Nephron (organoid): ENCODE measurements around the gene GJB2.
"Not testable (repeated sequence)": the region's sequence is repeated elsewhere in the genome, so short reads cannot be mapped to it uniquely, and the experiment has no call there.

Experiments
- H3K27ac Mint-ChIP-seq, 3 experiments: 2 replicates each; pipeline ENCODE4 v1.8.0; 2020; ENCODE audit warnings: mixed read lengths in 3 of 3, mild to moderate bottlenecking in 2 of 3, moderate library complexity in 1 of 3
- H3K27me3 Mint-ChIP-seq: 2 replicates; pipeline ENCODE4 v1.8.0; 2021; ENCODE audit warnings: low read depth, mild to moderate bottlenecking, moderate library complexity, mixed read lengths
- H3K36me3 Mint-ChIP-seq: 2 replicates; pipeline ENCODE4 v1.8.0; 2020; ENCODE audit warnings: low read depth, mixed read lengths
- H3K4me1 Mint-ChIP-seq: 2 replicates; pipeline ENCODE4 v1.8.0; 2020; ENCODE audit warnings: mixed read lengths
- H3K4me3 Mint-ChIP-seq, 3 experiments: 2 replicates each; pipeline ENCODE4 v1.8.0; 2020; ENCODE audit warnings: mild to moderate bottlenecking in 3 of 3, mixed read lengths in 3 of 3, moderate library complexity in 2 of 3
- H3K9me3 Mint-ChIP-seq: 2 replicates; pipeline ENCODE4 v1.8.0; 2020; ENCODE audit warnings: mixed read lengths
- TF ChIP-seq, protein P1 (sequence below), 3 experiments: fragments of 200-600 bp; sonication (generic); IDR thresholded peaks; one replicate each; pipeline ENCODE4 v1.5.0; 2021; ENCODE audit warnings: antibody characterized with exemption in 3 of 3; ENCODE audit not compliant: unreplicated experiment in 3 of 3

GJB2 gene

DNA sequence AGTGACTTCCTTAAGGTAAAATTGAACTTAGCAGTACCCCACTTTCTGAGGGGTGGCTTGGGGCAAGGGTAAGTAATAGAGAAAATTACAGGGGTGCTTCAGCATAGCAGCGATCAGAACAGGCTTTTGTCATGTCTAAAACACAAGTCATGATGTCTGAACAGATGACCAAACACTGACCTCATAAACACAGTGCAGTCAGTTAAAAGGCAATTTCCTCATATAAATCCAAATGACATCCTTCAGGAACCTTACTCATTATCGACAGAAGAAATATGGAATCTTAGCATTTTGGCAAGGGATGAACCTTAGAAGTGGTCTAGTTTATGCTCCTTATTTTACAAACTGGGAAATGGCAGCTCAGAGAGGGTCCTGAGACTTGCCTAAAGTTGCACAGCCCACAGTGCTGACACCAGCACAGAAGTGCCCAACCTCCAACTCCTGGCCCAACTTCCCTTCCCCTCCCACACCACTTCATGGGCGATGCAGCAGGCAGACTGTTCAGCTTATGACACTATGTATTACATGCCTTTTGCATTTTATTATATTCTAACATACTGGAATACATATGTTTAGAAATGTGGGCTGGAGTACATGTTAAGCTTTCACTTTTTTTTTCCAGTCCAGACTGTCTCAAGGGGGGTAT is 35.5 kb downstream of the GJB2 start:
- TF ChIP-seq, protein P1, sequence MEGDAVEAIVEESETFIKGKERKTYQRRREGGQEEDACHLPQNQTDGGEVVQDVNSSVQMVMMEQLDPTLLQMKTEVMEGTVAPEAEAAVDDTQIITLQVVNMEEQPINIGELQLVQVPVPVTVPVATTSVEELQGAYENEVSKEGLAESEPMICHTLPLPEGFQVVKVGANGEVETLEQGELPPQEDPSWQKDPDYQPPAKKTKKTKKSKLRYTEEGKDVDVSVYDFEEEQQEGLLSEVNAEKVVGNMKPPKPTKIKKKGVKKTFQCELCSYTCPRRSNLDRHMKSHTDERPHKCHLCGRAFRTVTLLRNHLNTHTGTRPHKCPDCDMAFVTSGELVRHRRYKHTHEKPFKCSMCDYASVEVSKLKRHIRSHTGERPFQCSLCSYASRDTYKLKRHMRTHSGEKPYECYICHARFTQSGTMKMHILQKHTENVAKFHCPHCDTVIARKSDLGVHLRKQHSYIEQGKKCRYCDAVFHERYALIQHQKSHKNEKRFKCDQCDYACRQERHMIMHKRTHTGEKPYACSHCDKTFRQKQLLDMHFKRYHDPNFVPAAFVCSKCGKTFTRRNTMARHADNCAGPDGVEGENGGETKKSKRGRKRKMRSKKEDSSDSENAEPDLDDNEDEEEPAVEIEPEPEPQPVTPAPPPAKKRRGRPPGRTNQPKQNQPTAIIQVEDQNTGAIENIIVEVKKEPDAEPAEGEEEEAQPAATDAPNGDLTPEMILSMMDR (IDR thresholded peaks at IDR 0.05; ENCODE audit: unreplicated experiment in 3 of 3) = no peak
- Mint-ChIP-seq H3K27ac (no peak overlapping the region), H3K36me3 (no peaks in the 10 kb centered on the region), H3K9me3 (peaks cover 5% of the 10 kb centered on the region), H3K4me3 (no peak overlapping the region), H3K4me1 (peaks cover 10% of the 10 kb centered on the region), H3K27me3 (peaks cover 89% of the 10 kb centered on the region)

DNA sequence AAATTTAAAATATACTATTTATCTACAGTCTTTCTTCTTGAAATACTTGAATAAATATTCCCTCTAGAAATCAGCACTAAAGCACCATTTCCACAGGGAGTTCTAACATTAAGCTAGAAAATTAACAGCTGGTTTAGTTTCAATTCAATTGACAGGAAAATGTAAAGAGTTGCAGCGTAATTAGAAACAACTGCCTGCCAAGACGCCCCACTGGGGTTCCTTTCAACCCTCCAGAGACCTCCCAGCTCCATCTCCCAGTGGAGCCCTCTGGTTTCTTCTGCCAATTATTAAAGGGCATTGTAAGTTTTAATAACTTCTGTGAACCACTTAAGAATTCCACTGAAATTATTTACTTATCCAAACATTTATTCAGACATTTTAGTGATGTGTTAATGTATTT is 36.0 kb downstream of the GJB2 start:
- Mint-ChIP-seq H3K36me3 (no peaks in the 10 kb centered on the region), H3K9me3 (peaks cover 5% of the 10 kb centered on the region), H3K4me1 (peaks cover 10% of the 10 kb centered on the region), H3K27ac (no peak overlapping the region), H3K4me3 (no peak overlapping the region), H3K27me3 (peaks cover 89% of the 10 kb centered on the region)
- TF ChIP-seq, protein P1 (IDR thresholded peaks at IDR 0.05; ENCODE audit: unreplicated experiment in 3 of 3) = no peak

DNA sequence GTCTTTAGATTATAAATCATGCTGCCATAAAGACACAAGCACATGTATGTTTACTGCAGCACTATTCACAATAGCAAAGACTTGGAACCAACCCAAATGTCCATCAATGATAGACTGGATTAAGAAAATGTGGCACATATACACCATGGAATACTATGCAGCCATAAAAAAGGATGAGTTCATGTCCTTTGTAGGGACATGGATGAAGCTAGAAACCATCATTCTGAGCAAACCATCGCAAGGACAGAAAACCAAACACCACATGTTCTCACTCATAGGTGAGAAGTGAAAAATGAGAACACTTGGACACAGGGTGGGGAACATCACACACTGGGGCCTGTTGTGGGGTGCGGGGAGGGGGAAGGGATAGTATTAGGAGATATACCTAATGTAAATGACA is 39.4 kb downstream of the GJB2 start:
- not testable (repeated sequence) for H3K36me3 Mint-ChIP-seq

DNA sequence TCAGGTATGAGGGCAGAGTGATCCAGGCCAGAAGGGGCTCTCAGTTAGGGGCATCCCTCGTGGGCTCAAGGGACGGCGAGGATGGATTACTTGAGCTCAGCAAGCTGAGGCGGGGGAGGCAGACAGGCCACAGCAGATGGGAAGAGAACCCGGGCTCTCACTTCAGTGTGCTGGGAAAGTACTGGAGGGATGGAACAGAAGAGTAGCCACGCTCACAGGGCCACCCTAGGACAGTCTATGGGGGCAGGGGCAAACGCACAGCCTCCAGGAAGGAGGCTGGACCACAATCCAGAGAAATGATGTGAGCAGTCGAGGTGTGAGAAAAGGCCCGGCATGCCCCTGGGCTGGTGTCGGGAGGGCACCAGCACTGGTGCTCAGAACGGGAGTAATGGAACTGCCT is 41.1 kb downstream of the GJB2 start:
- H3K36me3 Mint-ChIP-seq = no peaks in the 10 kb centered on the region
- TF ChIP-seq, protein P1 (IDR thresholded peaks at IDR 0.05; ENCODE audit: unreplicated experiment in 3 of 3) = no peak
- H3K4me1 Mint-ChIP-seq = no peaks in the 10 kb centered on the region
- H3K9me3 Mint-ChIP-seq = peaks cover 5% of the 10 kb centered on the region
- no peak overlapping the region for H3K27ac Mint-ChIP-seq
- peaks cover 78% of the 10 kb centered on the region for H3K27me3 Mint-ChIP-seq
- H3K4me3 Mint-ChIP-seq = no peak overlapping the region

More for the DNA sequence above, 39.4 kb downstream of the GJB2 start:
- H3K4me3 Mint-ChIP-seq, H3K4me1 Mint-ChIP-seq, H3K9me3 Mint-ChIP-seq, H3K27ac Mint-ChIP-seq: not testable (repeated sequence)
- peaks cover 82% of the 10 kb centered on the region for H3K27me3 Mint-ChIP-seq

DNA sequence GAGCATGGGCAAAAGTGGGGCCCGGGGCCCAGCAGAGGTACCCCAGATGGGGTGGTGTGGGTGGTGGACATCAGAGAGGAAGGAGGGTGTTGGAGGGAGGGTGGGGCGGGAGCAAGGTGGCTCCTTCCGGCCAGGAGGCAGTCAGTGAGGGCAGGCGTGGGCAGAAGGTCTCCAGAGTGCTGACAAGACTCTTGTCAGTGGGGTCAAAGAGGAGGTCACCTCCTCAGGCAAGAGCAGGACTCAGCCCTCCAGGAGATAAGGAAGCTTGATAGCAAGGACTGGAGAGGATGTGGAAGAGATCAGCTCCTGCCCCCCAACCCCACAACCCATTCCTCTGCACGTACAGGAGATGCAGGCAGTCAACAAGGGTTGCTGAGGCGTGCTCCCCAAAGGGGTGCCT is 41.7 kb downstream of the GJB2 start:
- Mint-ChIP-seq H3K36me3 (no peaks in the 10 kb centered on the region), H3K27me3 (peaks cover 72% of the 10 kb centered on the region), H3K4me3 (no peak overlapping the region), H3K4me1 (no peaks in the 10 kb centered on the region), H3K27ac (no peak overlapping the region), H3K9me3 (peaks cover 5% of the 10 kb centered on the region)
- TF ChIP-seq, protein P1 (IDR thresholded peaks at IDR 0.05; ENCODE audit: unreplicated experiment in 3 of 3) = no peak

DNA sequence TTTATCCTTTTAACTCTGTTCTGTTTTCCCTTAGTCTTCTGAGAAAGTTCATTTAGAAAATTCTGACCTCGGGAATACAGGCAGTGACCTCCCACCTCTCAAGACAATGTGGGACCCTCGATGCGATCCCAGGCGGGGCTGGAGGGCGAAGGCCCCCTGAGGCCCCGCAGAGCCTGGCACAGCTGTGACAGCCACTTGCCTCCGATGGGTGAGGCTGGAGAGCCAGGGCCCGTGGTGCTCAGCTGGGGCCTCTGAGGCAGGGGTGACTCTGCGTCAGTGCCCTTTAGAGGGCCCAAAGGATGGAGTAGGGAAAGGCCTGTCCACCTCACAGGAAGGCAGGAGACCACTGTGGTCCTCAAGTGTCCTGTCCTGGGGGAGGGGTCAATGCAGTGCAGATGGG is 42.2 kb downstream of the GJB2 start:
- Mint-ChIP-seq H3K9me3 (peaks cover 5% of the 10 kb centered on the region), H3K36me3 (no peaks in the 10 kb centered on the region), H3K4me1 (no peaks in the 10 kb centered on the region), H3K27ac (no peak overlapping the region), H3K27me3 (peaks cover 72% of the 10 kb centered on the region), H3K4me3 (no peak overlapping the region)
- TF ChIP-seq, protein P1 (IDR thresholded peaks at IDR 0.05; ENCODE audit: unreplicated experiment in 3 of 3) = no peak
